Neuronal stem cell (in vitro differentiated cells): Measurements from ENCODE around the gene C12orf57.
A peak's percentile ranks its signal among the peaks of the same experiment; 100 is the strongest.

ENCODE experiments used
- DNase-seq: peaks from one replicate; pipeline ENCODE4 v3.0.0-alpha.2; 2013; ENCODE audit warnings: low spot score
- H2AFZ ChIP-seq: one replicate; pipeline ENCODE4 v1.6.1; 2013; ENCODE audit warnings: mild to moderate bottlenecking, low read length, inconsistent platforms
- H2AK5ac ChIP-seq: 2 replicates; pipeline ENCODE4 v1.6.1; 2013; ENCODE audit warnings: low read depth, mild to moderate bottlenecking, inconsistent platforms, low read length, moderate library complexity, mixed read lengths
- H2BK120ac ChIP-seq: 2 replicates; pipeline ENCODE4 v1.6.1; 2013; ENCODE audit warnings: low read depth, mild to moderate bottlenecking, inconsistent platforms, low read length, moderate library complexity, mixed read lengths
- H2BK12ac ChIP-seq: one replicate; pipeline ENCODE4 v1.6.1; 2013; ENCODE audit warnings: low read length, inconsistent platforms
- H2BK15ac ChIP-seq: 2 replicates; pipeline ENCODE4 v1.6.1; 2013; ENCODE audit warnings: mild to moderate bottlenecking, low read length, inconsistent platforms, mixed read lengths
- H2BK5ac ChIP-seq: one replicate; pipeline ENCODE4 v1.6.1; 2013; ENCODE audit warnings: inconsistent platforms, mild to moderate bottlenecking, low read length, moderate library complexity
- H3K14ac ChIP-seq: one replicate; pipeline ENCODE4 v1.6.1; 2013; ENCODE audit warnings: low read length, inconsistent platforms
- H3K18ac ChIP-seq: 2 replicates; pipeline ENCODE4 v1.6.1; 2013; ENCODE audit warnings: low read length, inconsistent platforms
- H3K23ac ChIP-seq: 2 replicates; pipeline ENCODE4 v1.6.1; 2013; ENCODE audit warnings: low read depth, mild to moderate bottlenecking, mixed read lengths, low read length, inconsistent platforms; ENCODE audit not compliant: poor library complexity
- H3K27ac ChIP-seq: replicated peaks from 3 replicates; pipeline ENCODE4 v1.5.1; 2013; ENCODE audit warnings: low read length, inconsistent platforms
- H3K27me3 ChIP-seq, 3 experiments: 2 replicates each; pipeline ENCODE4 v1.6.1; 2013; ENCODE audit warnings: low read length in 3 of 3, mild to moderate bottlenecking in 2 of 3, inconsistent platforms in 1 of 3, low read depth in 1 of 3, mixed read lengths in 1 of 3, moderate library complexity in 1 of 3; ENCODE audit not compliant: control insufficient read depth in 3 of 3, insufficient read depth in 3 of 3
- H3K36me3 ChIP-seq, 2 donors: replicated peaks in 1 of 2; 2 replicates each; pipeline ENCODE4 v1.6.1; 2013; ENCODE audit warnings: low read length in 2 of 2; ENCODE audit not compliant: control insufficient read depth in 2 of 2, insufficient read depth in 2 of 2
- H3K4ac ChIP-seq: 2 replicates; pipeline ENCODE4 v1.6.1; 2013; ENCODE audit warnings: inconsistent platforms, mild to moderate bottlenecking, low read length, moderate library complexity
- H3K4me1 ChIP-seq, 2 donors: 1 replicate in 1 of 2; 2 replicates in 1 of 2; pipeline ENCODE4 v1.6.1; 2013; ENCODE audit warnings: low read length in 2 of 2, low read depth in 1 of 2; ENCODE audit not compliant: control insufficient read depth in 2 of 2, insufficient read depth in 1 of 2
- H3K4me2 ChIP-seq: one replicate; pipeline ENCODE4 v1.6.1; 2013; ENCODE audit warnings: mild to moderate bottlenecking, low read length, inconsistent platforms; ENCODE audit not compliant: insufficient read depth, poor library complexity, severe bottlenecking
- H3K4me3 ChIP-seq, 2 donors: 2 replicates each; pipeline ENCODE4 v1.5.1; 2013; ENCODE audit warnings: low read length in 2 of 2, mild to moderate bottlenecking in 2 of 2, inconsistent platforms in 1 of 2, moderate library complexity in 1 of 2
- H3K79me1 ChIP-seq: one replicate; pipeline ENCODE4 v1.6.1; 2013; ENCODE audit warnings: low read depth, mild to moderate bottlenecking, inconsistent platforms, low read length, moderate library complexity
- H3K9ac ChIP-seq: one replicate; pipeline ENCODE4 v1.6.1; 2013; ENCODE audit warnings: mild to moderate bottlenecking, low read depth, low read length, inconsistent platforms; ENCODE audit not compliant: poor library complexity
- H3K9me3 ChIP-seq, 2 donors: replicated peaks in 1 of 2; 2 replicates each; pipeline versions ENCODE3 to v1.6.1; 2013; ENCODE audit warnings: low read length in 2 of 2, mild to moderate bottlenecking in 2 of 2, inconsistent platforms in 1 of 2, low read depth in 1 of 2, mixed read lengths in 1 of 2, moderate library complexity in 1 of 2; ENCODE audit not compliant: control insufficient read depth in 2 of 2, insufficient read depth in 1 of 2
- H4K8ac ChIP-seq: one replicate; pipeline ENCODE4 v1.6.1; 2013; ENCODE audit warnings: low read depth, mild to moderate bottlenecking, inconsistent platforms, low read length, moderate library complexity
- H4K91ac ChIP-seq: one replicate; pipeline ENCODE4 v1.6.1; 2013; ENCODE audit warnings: low read length, low read depth, mild to moderate bottlenecking, inconsistent platforms; ENCODE audit not compliant: poor library complexity
- WGBS, 2 donors: extraction: QIAGEN DNeasy Blood & Tissue Kit; methylation state at CpG; one replicate each; pipeline ENCODE4 v1.1.7; 2013; ENCODE audit warnings: missing lambda C conversion rate in 2 of 2, mixed read lengths in 1 of 2; ENCODE audit not compliant: insufficient read length in 2 of 2, insufficient replicate concordance in 1 of 2; ENCODE audit errors: extremely low coverage in 2 of 2; 5-methylcytosine and 5-hydroxymethylcytosine counted together

The C12orf57 gene

DNA sequence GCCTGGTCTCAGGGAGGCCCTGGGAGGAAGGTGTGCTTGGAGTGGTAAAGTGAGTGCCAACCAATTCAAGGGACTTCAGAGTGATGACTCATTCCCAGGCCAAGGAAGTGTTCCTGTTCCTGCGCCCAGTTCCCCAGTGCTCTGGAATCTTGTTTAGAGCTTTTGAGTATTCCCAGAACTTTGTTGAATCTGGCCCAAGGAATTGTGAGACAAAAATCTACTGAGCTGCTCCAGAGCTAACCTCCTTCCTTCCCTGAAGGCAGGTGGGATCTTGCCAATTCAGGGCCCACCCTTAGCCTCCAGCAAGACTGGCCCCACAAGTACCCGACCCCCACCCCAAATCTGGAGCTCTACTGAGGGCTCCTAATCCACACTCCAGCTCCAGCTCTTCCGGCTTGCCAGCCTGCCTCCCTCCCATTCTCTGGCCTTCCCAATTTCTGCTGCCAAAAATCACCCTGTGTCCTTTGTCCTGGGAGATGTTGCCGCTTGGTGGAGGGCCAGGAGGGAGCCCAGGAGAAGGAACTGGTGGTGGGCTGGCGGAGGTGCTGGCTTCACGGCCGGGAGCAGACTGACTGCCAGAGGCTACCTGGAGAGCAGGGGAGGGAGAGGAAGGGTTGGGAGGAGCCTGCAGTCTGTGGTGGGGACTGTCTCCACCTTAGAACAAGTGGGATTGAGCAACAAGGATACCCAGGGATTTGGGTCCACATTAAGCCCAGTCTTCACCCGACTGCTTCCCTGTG is 18.1 kb upstream of the C12orf57 start:
- Histone ChIP-seq H2BK15ac (no peak overlapping the region), H3K9ac (no peak overlapping the region)

DNA sequence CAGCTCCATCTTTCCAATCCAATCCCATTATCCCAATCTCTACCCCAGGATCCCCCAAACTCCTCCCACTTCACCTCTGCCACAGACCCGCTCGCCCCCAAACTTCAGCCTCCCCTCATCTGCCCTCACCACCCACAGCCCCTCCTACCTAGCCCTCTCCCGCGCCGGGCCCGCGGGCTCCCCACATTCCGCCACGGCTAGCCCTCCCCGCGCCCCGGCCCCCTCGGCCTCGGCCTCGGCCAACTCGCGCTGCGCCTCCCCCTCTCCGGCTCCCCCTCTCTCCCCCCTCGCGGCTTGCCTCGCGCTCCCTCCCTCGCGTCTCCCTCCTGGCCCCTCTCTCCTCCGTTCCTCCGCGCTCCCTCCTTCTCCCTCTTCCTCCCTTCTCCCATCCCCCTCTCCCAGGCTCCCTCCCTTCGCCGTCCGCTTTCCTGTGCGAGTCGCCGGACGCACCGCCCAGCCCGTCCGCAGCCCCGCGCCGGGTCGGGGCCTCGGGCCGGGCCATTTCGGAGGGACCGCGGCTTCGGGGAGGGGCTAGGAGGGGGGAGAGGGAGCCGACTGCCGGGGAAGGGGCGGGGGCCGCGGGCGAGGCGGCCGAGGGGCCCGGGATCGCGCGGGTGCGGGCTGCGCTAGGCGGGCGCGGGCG is 16.3 kb upstream of the C12orf57 start, which contains the start of gene ATN1:
ATN1 (plus strand) TSS at position 581 of the 643 bp plus-strand sequence. CDS start 6,043 bp downstream, outside the sequence.
- no CpG with 5 or more reads among the region's 66 CpGs for WGBS, 2 donors
- H3K18ac ChIP-seq: peak within 1 kb of the TSS; percentile 96
- peak within 1 kb of the TSS; percentile 76 for H3K4me2 ChIP-seq
- H4K91ac ChIP-seq: no peak within 1 kb of the TSS
- H3K4ac ChIP-seq: no peak within 1 kb of the TSS
- H3K27me3 ChIP-seq: no peaks in the 10 kb centered on the region
- peak within 1 kb of the TSS; percentile 77 to 91 for H3K4me3 ChIP-seq
- peaks cover 5 to 37% of the 10 kb centered on the region in 2 donors for H3K36me3 ChIP-seq
- H4K8ac ChIP-seq: no peak within 1 kb of the TSS
- DNase-seq: peak; percentile 63
- H3K23ac ChIP-seq: peak within 1 kb of the TSS; percentile 37
- H3K14ac ChIP-seq: no peak within 1 kb of the TSS
- H3K4me1 ChIP-seq: peaks cover 23 to 48% of the 10 kb centered on the region in 2 donors
- H2BK15ac ChIP-seq: no peak within 1 kb of the TSS
- H2BK5ac ChIP-seq: peak within 1 kb of the TSS; percentile 68
- H2AK5ac ChIP-seq: peak within 1 kb of the TSS; percentile 66
- H2AFZ ChIP-seq: peak within 1 kb of the TSS; percentile 87
- peak within 1 kb of the TSS; percentile 33 for H2BK12ac ChIP-seq
- H3K9ac ChIP-seq: peak within 1 kb of the TSS; percentile 92
- peak within 1 kb of the TSS; percentile 76 for H2BK120ac ChIP-seq
- H3K27ac ChIP-seq: peak within 1 kb of the TSS; percentile 96
- no peaks in the 10 kb centered on the region for H3K9me3 ChIP-seq
- H3K79me1 ChIP-seq: no peaks in the 10 kb centered on the region

More for the DNA sequence above, 18.1 kb upstream of the C12orf57 start:
- Histone ChIP-seq H3K14ac (no peak overlapping the region), H3K9me3 (no peaks in the 10 kb centered on the region), H3K27me3 (no peaks in the 10 kb centered on the region), H3K4me3 (peak overlapping the region; percentile 50 to 78), H3K27ac (peak overlapping the region; percentile 96), H3K36me3 (peaks cover 14 to 37% of the 10 kb centered on the region in 2 donors), H3K23ac (no peak overlapping the region), H2AK5ac (peak overlapping the region; percentile 28), H3K18ac (peak overlapping the region; percentile 71), H3K79me1 (no peaks in the 10 kb centered on the region), H3K4me2 (peak overlapping the region; percentile 38), H3K4ac (no peak overlapping the region), H2BK5ac (peak overlapping the region; percentile 43), H2AFZ (peak overlapping the region; percentile 72), H4K91ac (no peak overlapping the region), H4K8ac (no peak overlapping the region), H3K4me1 (peaks cover 23 to 48% of the 10 kb centered on the region in 2 donors), H2BK12ac (no peak overlapping the region), H2BK120ac (peak overlapping the region; percentile 5)
- no CpG with 5 or more reads among the region's 8 CpGs for WGBS, 2 donors
- peak; percentile 70 for DNase-seq

DNA sequence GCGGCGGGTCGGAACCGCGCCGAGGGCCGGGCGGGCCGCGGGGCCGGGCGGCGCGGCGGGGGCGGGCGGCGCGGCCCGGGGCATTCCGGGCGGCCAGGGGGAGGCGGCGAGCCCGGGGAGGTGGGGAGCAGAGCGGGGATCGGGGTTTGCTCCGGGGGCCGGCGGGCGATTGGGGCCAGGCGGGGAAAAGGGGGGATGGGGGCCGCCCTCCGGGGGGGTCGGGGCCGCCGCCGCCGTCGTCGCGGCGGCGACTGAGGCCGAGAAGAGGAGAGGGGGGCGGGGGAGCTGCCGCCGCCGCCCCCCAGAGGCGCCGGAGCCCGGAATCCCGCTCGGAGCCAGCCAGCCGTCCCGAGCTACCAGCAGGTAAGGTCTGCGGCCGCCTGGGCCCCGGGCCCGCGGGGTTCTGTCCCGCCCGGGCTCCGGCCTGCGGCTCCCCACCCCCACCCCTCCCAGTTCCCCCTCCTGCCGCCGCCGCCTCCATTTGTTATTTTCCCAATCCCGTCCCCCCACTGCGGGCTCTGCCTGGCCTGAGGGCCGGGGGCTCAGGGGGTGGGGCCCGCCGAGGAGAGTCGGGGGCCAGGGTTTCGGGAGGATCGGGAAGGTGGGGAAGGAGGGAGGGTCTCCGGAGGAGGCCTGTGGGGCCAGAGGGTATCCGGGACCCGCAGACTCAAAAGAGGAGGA is 15.7 kb upstream of the C12orf57 start:
- Histone ChIP-seq H4K8ac (no peak overlapping the region), H3K4ac (no peak overlapping the region), H2BK120ac (peak overlapping the region; percentile 76), H2BK12ac (no peak overlapping the region), H3K9me3 (no peaks in the 10 kb centered on the region), H3K4me3 (peak overlapping the region; percentile 77 to 91), H2AFZ (no peak overlapping the region), H2BK15ac (no peak overlapping the region), H3K36me3 (peaks cover 0 to 38% of the 10 kb centered on the region in 2 donors), H4K91ac (no peak overlapping the region), H3K79me1 (no peaks in the 10 kb centered on the region), H3K9ac (peak overlapping the region; percentile 87), H2AK5ac (peak overlapping the region; percentile 66), H3K14ac (no peak overlapping the region), H3K4me1 (peaks cover 23 to 43% of the 10 kb centered on the region in 2 donors), H3K4me2 (peak overlapping the region; percentile 76), H3K27me3 (no peaks in the 10 kb centered on the region), H2BK5ac (peak overlapping the region; percentile 68), H3K18ac (peak overlapping the region; percentile 86), H3K27ac (peak overlapping the region; percentile 81), H3K23ac (peak overlapping the region; percentile 32)
- no CpG with 5 or more reads among the region's 79 CpGs for WGBS, 2 donors
- no peak for DNase-seq
